KBM-7 (cell line): Measurements from ENCODE around the gene NAT14.
"Not testable (repeated sequence)": the region's sequence is repeated elsewhere in the genome, so short reads cannot be mapped to it uniquely, and the experiment has no call there.

Source experiments
- DNase-seq: peaks from one replicate; pipeline ENCODE4 v3.0.0-alpha.2; 2015
- in situ Hi-C: fragments of 300-500 bp; cut with MboI; formaldehyde crosslinking; loops from 2 replicates; pipeline ENCODE4 v1.14.3; 2020; ENCODE audit warnings: low sequenced_read_pairs, low pct_unique_long_range_greater_than_20kb, mixed read lengths

Gene NAT14

GRCh38 chr19:55526216-55527196 lies 41.5 kb downstream of the NAT14 start:
- in situ Hi-C loops: no loop called here
- peak; percentile 67 for DNase-seq

GRCh38 chr19:55527197-55528029 lies 42.4 kb downstream of the NAT14 start:
- in situ Hi-C loops: no loop called here
- DNase-seq: no peak

- DNase-seq: no peak
- in situ Hi-C loops: no loop called here
Observed at GRCh38 chr19:55528030-55528803, 43.2 kb downstream of the NAT14 start.

DNA sequence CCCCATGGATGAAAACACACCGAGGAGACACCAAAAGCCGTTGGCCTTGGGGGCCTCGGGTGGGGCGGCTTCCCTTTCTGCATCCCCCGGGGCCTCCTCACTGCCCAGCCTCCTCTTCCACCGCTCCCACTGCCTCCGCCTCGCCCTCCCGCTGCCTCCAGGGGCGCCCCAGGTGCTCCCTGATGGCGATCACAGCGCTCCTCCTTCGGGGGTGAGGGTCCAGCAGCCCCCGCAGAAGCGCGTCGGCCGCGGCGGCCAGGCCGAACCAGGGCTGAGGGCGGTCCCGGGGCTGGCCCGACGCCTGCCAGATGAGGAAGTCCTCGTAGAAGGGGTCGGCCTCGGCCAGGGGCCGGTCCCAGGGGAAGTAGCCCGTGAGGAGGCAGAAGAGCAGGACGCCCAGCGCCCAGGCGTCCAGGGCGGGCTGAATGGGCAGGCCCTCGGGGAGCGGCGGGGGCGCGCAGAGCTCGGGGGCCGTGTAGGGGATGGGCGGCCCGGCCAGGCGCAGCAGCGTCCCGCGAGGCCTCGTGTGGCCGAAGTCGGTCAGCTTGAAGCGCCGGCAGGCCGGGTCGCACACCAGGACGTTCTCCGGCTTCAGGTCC lies 44.7 kb downstream of the NAT14 start:
- in situ Hi-C loops: no loop called here
- no peak for DNase-seq

GRCh38 chr19:55530996-55531395 lies 46.0 kb downstream of the NAT14 start:
- in situ Hi-C loops: no loop called here
- no peak for DNase-seq

DNA sequence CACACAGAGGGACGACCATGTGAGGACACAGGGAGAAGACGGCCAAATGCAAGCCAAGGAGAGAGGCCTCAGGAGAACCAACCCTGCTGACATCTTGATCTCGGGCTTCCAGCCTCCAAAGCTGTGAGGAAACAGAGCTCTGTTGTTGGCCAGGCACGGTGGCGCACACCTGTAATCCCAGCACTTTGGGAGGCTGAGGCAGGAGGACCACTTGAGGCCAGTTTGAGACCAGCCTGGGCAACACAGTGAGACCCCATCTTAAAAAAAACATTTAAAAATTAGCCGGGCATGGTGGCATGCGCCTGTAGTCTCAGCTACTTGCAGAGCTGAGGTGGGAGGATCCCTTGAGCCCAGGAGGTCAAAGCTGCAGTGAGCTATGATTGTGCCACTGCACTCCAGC lies 49.3 kb downstream of the NAT14 start:
- in situ Hi-C loops, DNase-seq: not testable (repeated sequence)

DNA sequence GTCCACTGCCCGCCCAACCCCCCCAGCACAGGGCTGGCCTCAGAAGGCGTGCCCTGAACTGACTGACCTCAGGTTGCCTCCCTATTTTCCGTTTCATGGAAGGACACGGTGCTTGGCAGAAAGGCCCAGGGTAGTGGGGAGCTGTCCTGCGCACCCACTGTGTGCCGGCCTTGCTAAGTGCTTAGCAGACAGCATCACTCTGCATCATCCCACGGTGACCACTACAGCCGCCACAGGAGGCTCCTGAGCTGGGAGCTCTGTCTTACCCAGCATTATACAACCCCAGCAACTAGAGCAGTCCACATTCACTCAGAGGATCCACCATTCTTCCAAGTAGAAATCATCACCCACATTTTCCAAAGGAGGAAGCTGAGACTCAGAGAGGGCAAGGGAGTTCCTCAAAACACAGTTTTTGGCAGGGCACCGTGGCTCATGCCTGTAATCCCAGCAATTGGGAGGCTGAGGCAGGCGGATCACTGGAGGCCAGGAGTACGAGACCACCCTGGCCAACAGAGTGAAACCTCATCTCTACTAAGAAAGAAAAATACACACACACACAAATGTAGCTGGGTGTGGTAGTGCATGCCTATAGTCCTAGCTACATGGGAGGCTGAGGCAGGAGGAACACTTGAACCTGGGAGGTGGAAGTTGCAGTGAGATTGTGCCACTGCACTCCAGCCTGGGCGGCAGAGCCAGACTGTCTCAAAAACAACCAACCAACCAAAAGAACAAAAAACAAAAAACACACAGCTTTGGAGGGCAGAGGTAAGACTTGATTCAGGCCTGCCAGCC lies 50.4 kb downstream of the NAT14 start:
- in situ Hi-C loops: no loop called here

DNA sequence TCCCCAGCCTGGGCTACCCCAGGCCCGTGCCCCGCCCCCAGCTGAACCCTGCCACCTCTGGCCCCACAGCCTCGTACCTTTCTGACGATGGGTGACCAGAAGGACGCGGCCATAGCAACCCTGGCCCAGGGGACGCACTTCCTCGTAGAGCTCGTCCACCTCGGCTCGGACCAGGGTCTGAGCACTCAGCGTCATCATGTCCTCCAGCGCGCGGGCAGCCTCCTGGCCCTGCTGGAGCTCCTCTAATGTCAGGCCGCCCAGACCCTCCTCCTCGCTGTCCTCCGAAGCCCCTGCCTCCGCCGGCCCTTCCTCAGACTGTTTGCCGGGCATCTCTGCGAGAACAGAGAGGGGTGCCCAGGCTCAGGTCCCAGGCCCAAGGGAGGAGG lies 51.0 kb downstream of the NAT14 start:
- in situ Hi-C loops: no loop called here
- DNase-seq: no peak

More for the DNA sequence above, 50.4 kb downstream of the NAT14 start:
- no peak for DNase-seq

DNA sequence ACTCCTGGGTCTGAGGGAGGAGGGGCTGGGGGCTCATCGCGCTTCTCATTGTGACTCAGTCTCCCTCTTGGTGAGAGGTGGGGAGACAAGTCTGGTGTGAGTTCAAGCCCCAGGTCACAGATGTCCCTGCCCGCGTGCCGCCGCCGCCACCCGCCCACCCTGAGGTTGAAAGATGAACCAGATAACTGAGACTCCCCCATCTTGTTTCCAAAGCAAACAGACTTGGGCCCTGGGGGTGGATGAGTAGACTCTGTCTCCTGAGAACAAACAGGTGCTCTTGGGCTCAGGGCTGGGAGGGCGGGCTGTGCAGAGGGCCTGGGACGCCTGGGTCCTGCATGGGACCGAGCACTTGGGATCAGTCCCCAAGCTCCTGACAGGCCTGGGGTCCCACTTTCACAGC lies 51.4 kb downstream of the NAT14 start:
- no peak for DNase-seq
- in situ Hi-C loops: no loop called here
